ENCODE data around the gene TRAPPC3. TPM values are rescaled to one million over a fixed set of nuclear protein-coding genes. Genes with fewer than 3 reads are reported as not detected.

The TRAPPC3 gene
- total and polyA plus RNA-seq, 2 donors from 2014 or later = 58.4 to 102 TPM

- Histone ChIP-seq H3K4me3 (ENCODE audit: low read length in 3 of 3) (no peak overlapping the region), H3K9me3 (ENCODE audit: control insufficient read depth in 2 of 3, insufficient read depth in 1 of 3, low read length in 3 of 3) (no peaks in the 10 kb centered on the region), H3K36me3 (ENCODE audit: control insufficient read depth in 2 of 3, insufficient read depth in 3 of 3, low read length in 3 of 3) (no peaks in the 10 kb centered on the region), H3K4me1 (ENCODE audit: control insufficient read depth in 2 of 3, insufficient read depth in 2 of 3, low read depth in 1 of 3, low read length in 3 of 3) (no peaks in the 10 kb centered on the region), H3K27me3 (ENCODE audit: control insufficient read depth, insufficient read depth, low read length) (no peaks in the 10 kb centered on the region), H3K27ac (ENCODE audit: low read depth in 2 of 2, low read length in 2 of 2) (no peak overlapping the region), H3K9ac (ENCODE audit: low read length in 3 of 3) (no peak overlapping the region)
- no peak for TF ChIP-seq CTCF (IDR thresholded peaks at IDR 0.05; ENCODE audit: borderline replicate concordance, extremely low read depth, insufficient read depth)
- intact Hi-C loops (cut with DNase I) = no loop called here
- DNase-seq (no peak), FAIRE-seq (no peak)
Measured at GRCh38 chr1:36112823-36113222, 36.5 kb downstream of the TRAPPC3 start.

GRCh38 chr1:36111151-36111550 is 38.1 kb downstream of the TRAPPC3 start:
- no peak overlapping the region for H3K27ac ChIP-seq (ENCODE audit: low read depth in 2 of 2, low read length in 2 of 2)
- FAIRE-seq = no peak

GRCh38 chr1:36109041-36109679 is 40.1 kb downstream of the TRAPPC3 start:
- H3K27me3 ChIP-seq (ENCODE audit: control insufficient read depth, insufficient read depth, low read length) = no peaks in the 10 kb centered on the region
- intact Hi-C loops (cut with DNase I) = no loop called here
- FAIRE-seq (no peak), DNase-seq (peak in 1 of 5 donors; percentile 59)
- no peak overlapping the region for H3K27ac ChIP-seq (ENCODE audit: low read depth in 2 of 2, low read length in 2 of 2)
- no peak for TF ChIP-seq CTCF (IDR thresholded peaks at IDR 0.05; ENCODE audit: borderline replicate concordance, extremely low read depth, insufficient read depth)
- no peaks in the 10 kb centered on the region for H3K4me1 ChIP-seq (ENCODE audit: control insufficient read depth in 2 of 3, insufficient read depth in 2 of 3, low read depth in 1 of 3, low read length in 3 of 3)
- no peaks in the 10 kb centered on the region for H3K9me3 ChIP-seq (ENCODE audit: control insufficient read depth in 2 of 3, insufficient read depth in 1 of 3, low read length in 3 of 3)
- H3K9ac ChIP-seq (ENCODE audit: low read length in 3 of 3) = no peak overlapping the region
- H3K36me3 ChIP-seq (ENCODE audit: control insufficient read depth in 2 of 3, insufficient read depth in 3 of 3, low read length in 3 of 3) = no peaks in the 10 kb centered on the region
- H3K4me3 ChIP-seq (ENCODE audit: low read length in 3 of 3) = no peak overlapping the region

More at GRCh38 chr1:36111151-36111550, 38.1 kb downstream of the TRAPPC3 start:
- H3K9ac ChIP-seq (ENCODE audit: low read length in 3 of 3) = no peak overlapping the region
- intact Hi-C loops (cut with DNase I) = no loop called here
- no peaks in the 10 kb centered on the region for H3K36me3 ChIP-seq (ENCODE audit: control insufficient read depth in 2 of 3, insufficient read depth in 3 of 3, low read length in 3 of 3)
- H3K9me3 ChIP-seq (ENCODE audit: control insufficient read depth in 2 of 3, insufficient read depth in 1 of 3, low read length in 3 of 3) = no peaks in the 10 kb centered on the region
- no peak for DNase-seq
- H3K4me3 ChIP-seq (ENCODE audit: low read length in 3 of 3) = no peak overlapping the region
- H3K27me3 ChIP-seq (ENCODE audit: control insufficient read depth, insufficient read depth, low read length) = no peaks in the 10 kb centered on the region
- no peaks in the 10 kb centered on the region for H3K4me1 ChIP-seq (ENCODE audit: control insufficient read depth in 2 of 3, insufficient read depth in 2 of 3, low read depth in 1 of 3, low read length in 3 of 3)
- no peak for TF ChIP-seq CTCF (IDR thresholded peaks at IDR 0.05; ENCODE audit: borderline replicate concordance, extremely low read depth, insufficient read depth)

- Histone ChIP-seq H3K9ac (ENCODE audit: low read length in 3 of 3) (no peak overlapping the region), H3K27ac (ENCODE audit: low read depth in 2 of 2, low read length in 2 of 2) (no peak overlapping the region), H3K4me3 (ENCODE audit: low read length in 3 of 3) (no peak overlapping the region), H3K9me3 (ENCODE audit: control insufficient read depth in 2 of 3, insufficient read depth in 1 of 3, low read length in 3 of 3) (no peaks in the 10 kb centered on the region), H3K4me1 (ENCODE audit: control insufficient read depth in 2 of 3, insufficient read depth in 2 of 3, low read depth in 1 of 3, low read length in 3 of 3) (no peaks in the 10 kb centered on the region), H3K36me3 (ENCODE audit: control insufficient read depth in 2 of 3, insufficient read depth in 3 of 3, low read length in 3 of 3) (no peaks in the 10 kb centered on the region), H3K27me3 (ENCODE audit: control insufficient read depth, insufficient read depth, low read length) (no peaks in the 10 kb centered on the region)
- DNase-seq = peak in 1 of 5 donors; percentile 60
- intact Hi-C loops (cut with DNase I) = no loop called here
- FAIRE-seq = no peak
- no peak for TF ChIP-seq CTCF (IDR thresholded peaks at IDR 0.05; ENCODE audit: borderline replicate concordance, extremely low read depth, insufficient read depth)
Measured at GRCh38 chr1:36108314-36108713, 41.0 kb downstream of the TRAPPC3 start.

All from kidney (tissue), 14 donors.